AG09319 (cell line): Measurements from ENCODE around the gene SEC16B.

ENCODE experiments used
- DNase-seq: peaks from one replicate; pipeline ENCODE4 v3.0.0-alpha.2; 2010; ENCODE audit warnings: low read depth; ENCODE audit errors: extremely low read depth
- TF ChIP-seq, protein P1 (sequence below): IDR thresholded peaks from 2 replicates; pipeline ENCODE4 v1.5.1; 2011; ENCODE audit warnings: low read depth, mild to moderate bottlenecking, inconsistent platforms, low read length, moderate library complexity

The SEC16B gene

DNA sequence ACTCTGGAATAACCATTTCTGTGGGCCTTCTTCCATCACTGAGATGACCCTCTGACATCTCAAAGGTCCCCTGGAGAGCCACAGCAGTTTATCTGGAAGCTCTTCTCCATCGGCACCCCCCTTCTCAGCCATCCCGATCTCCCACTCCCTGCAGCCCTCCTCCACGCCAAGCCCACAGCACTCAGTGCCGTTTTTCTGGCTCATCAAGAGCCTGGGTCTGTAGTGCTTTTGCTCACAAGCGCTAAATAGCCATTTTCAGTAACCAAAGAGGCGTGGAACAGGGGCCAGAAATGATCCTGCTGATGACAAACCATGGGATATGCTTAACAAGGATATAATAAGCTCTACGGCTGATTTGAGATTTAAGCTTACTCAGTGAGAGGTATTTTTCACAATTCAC lies 17.6 kb downstream of the SEC16B start:
- TF ChIP-seq, protein P1, sequence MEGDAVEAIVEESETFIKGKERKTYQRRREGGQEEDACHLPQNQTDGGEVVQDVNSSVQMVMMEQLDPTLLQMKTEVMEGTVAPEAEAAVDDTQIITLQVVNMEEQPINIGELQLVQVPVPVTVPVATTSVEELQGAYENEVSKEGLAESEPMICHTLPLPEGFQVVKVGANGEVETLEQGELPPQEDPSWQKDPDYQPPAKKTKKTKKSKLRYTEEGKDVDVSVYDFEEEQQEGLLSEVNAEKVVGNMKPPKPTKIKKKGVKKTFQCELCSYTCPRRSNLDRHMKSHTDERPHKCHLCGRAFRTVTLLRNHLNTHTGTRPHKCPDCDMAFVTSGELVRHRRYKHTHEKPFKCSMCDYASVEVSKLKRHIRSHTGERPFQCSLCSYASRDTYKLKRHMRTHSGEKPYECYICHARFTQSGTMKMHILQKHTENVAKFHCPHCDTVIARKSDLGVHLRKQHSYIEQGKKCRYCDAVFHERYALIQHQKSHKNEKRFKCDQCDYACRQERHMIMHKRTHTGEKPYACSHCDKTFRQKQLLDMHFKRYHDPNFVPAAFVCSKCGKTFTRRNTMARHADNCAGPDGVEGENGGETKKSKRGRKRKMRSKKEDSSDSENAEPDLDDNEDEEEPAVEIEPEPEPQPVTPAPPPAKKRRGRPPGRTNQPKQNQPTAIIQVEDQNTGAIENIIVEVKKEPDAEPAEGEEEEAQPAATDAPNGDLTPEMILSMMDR: no peak
- no peak for DNase-seq

DNA sequence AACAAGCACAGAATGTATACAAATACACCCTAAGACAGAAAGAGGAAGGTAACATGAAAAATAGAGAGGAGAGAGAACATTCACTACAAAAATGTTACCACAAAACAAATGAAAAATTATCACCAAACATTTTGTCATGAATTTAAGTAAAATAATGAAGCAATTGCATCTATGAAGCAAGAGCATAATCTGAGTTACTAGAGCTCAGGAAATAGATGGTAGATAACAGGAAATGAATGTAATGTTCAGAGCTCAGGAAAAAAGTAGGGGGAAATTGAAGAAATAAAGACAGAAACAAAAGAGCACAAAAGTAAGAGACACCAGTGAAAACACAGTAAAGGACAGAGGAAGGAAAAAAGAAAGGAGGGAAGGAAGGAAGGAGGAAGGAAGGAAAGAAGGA lies 19.4 kb downstream of the SEC16B start:
- no peak for DNase-seq
- TF ChIP-seq, protein P1: no peak

DNA sequence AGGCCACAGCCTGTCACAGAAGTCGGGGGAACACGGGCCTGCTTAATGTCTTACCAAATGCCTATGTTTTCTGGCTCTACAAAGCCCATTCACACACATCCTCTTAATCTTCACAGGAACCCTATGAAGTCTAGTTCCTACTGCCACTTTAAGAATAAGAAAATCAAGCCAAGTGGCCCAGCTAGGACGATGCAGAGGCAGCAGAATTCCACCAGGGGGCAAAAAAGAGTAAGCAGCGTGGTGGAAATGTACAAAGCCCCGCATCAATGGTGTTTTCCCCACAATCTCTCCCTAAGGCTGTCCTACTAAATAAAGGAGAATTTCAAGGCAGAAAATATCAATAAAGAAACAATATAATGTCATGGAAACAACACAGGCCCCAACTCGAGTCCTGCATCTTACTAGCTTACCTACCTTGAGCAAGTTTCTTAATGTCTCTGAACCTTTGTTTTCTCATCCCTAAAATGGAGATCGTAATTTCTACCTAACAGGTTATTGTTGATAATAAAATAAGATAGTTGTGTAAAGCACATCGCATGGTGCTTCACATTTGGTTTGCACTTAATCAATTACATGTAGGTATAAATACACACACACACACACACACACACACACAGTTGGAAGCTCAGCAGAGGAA lies 21.4 kb downstream of the SEC16B start:
- peak; percentile 34 for DNase-seq
- TF ChIP-seq, protein P1: peak; percentile 96

DNA sequence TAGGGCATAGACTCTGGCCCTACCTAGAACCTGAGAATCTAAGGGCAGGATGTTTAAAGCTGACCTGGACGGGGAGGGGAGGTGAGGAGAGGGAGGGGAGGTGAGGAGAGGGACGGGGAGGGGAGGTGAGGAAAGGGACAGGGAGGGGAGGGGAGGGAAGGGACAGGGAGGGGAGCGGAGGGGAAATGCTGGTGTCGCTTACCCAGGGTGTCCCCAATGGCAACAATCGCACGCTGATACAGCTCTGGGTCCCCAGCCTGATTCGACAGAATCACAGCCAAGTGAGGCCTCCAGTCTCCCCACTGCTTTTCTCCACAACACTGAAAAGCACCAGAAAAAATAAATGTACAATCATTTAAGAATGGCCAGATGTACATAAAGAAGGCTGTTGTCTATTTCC lies 22.2 kb downstream of the SEC16B start:
- TF ChIP-seq, protein P1: no peak
- DNase-seq: no peak

DNA sequence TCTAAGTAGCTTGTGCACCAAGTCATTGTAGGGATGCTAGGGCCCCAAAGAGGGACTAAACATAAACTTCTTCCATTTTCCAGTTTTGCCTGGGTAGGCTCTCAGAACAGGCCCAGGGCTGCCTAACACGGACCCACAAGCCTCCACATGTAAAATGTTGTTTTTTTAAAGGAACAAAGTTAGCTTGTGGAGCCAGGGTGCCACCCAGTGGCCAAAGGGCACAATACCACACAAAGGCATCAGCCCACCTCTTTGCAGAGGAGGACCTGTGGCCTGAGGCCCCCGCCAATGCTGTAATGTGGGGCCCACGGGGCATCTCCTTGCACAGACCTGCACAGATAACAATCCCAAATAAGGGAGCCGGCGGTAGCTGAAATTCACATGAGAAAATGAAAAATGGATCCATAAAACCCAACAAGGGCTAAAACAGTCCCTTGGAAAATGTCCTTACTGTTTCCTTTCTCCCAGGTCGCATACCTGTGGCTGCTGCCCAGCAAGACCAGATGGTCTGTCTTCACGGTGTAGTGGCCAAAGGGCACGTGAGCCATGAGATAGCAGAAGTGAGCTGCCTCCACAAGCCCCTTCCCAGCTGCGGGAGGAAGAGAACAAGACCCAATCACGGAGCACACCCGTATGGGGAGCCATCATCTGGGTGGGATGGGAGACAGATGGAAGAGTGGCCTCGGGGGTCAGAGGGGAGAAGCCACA lies 23.8 kb downstream of the SEC16B start:
- TF ChIP-seq, protein P1: peak; percentile 86
- no peak for DNase-seq

DNA sequence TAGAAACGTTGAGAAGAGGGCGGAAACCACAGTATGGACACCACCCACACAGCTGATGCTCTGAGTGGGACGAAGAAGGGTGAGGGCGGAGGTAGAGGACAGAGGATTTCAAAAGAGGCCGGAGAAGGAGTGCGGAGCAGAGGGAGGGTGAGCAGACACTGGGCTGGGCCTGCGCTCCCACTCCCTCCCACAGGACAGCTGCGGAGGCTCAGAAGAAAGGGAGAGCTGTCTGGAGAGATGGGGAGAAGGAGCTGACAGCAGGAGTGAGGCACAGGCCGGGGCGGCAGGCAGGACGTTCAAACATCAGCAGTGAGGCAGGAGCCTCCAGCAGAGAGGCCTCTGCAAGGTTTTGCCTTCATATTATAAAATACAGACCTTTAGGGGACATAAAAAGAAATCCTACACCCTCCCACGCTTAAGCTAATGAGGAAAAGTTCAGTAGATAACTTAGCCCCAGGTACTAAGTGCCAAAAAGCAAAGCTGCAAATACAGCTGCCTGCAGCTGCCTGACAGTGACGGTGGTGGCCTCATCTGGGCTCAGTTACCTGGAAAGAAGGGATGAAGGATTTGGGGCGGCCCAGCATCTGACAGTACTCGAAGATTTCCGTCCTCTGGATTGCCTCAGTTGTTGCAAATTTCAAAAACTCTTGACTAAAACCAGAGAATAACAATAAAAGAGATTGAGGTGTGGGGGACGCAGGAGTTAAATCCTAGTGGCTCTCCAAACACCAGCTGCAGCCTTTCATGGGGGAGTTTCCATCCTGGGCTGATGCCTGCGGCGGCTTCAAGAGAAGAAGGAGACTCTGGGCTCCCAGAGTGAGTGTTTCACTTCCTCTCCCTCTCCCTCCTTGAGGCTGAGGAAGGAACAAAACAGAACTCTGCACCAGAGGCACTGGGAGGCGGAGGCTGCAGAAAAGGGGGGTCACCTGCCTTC lies 25.6 kb downstream of the SEC16B start:
- TF ChIP-seq, protein P1: no peak
- no peak for DNase-seq

DNA sequence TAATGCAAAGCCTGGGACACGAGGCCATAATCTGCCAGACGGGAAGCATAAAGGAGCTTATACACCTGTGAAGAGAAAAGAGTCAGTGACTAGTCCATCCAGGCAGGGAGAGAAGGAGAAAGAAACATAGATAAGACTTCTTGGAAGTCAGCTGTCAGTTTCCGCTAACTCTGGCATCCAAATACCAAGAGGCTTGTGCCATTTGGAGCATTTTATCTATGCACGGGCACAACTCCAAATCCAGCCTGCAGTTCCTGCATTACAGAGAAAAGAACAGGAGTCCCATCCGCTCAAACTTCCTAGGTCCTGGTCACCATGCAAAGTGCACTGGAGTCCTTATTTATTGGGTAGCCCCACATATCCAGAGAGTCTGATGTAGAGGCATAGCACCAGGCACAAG lies 27.9 kb downstream of the SEC16B start:
- TF ChIP-seq, protein P1: no peak
- no peak for DNase-seq
